ENCODE results near the gene CBARP. TPM values are rescaled to one million over a fixed set of nuclear protein-coding genes. Genes with fewer than 3 reads are reported as not detected.

Gene CBARP
- polyA plus RNA-seq, 1 experiment = 1.6 TPM

- Histone ChIP-seq H3K4me3 (ENCODE audit: low read depth, low read length) (peak overlapping the region; percentile 75), H3K36me3 (ENCODE audit: control insufficient read depth, insufficient read depth, low read length) (peaks cover 43% of the 10 kb centered on the region), H3K27me3 (ENCODE audit: control insufficient read depth, insufficient read depth, low read length) (no peaks in the 10 kb centered on the region)
- no peak for DNase-seq (ENCODE audit: low read depth)
- TF ChIP-seq CTCF (IDR thresholded peaks at IDR 0.05; ENCODE audit: insufficient read depth, low read depth, low read length) = no peak
- POLR2A ChIA-PET = interaction anchor here (0.6 kb wide), 1 partner anchor 31 kb away, joined by 3 read pairs; no protein-coding TSS in a partner anchor
- CTCF ChIA-PET = interaction anchor here (1.0 to 6.2 kb wide), 4 partner anchors 8 to 31 kb away, joined by 3 to 46 read pairs (median 5); no protein-coding TSS in a partner anchor
Measured at GRCh38 chr19:1274852-1275259, 37.1 kb upstream of the CBARP start.

- Histone ChIP-seq H3K36me3 (ENCODE audit: control insufficient read depth, insufficient read depth, low read length) (peaks cover 43% of the 10 kb centered on the region), H3K27me3 (ENCODE audit: control insufficient read depth, insufficient read depth, low read length) (no peaks in the 10 kb centered on the region), H3K4me3 (ENCODE audit: low read depth, low read length) (peak overlapping the region; percentile 75; the same call in 1 of the 2 replicates)
- POLR2A ChIA-PET = no interaction called here
- no peak for DNase-seq (ENCODE audit: low read depth)
- no peak for TF ChIP-seq CTCF (IDR thresholded peaks at IDR 0.05; ENCODE audit: insufficient read depth, low read depth, low read length)
- CTCF ChIA-PET = interaction anchor here (6.2 kb wide), 1 partner anchor 31 kb away, joined by 46 read pairs; no protein-coding TSS in a partner anchor
Measured at GRCh38 chr19:1274081-1274851, 36.5 kb upstream of the CBARP start.

- Histone ChIP-seq H3K27me3 (ENCODE audit: control insufficient read depth, insufficient read depth, low read length) (no peaks in the 10 kb centered on the region), H3K36me3 (ENCODE audit: control insufficient read depth, insufficient read depth, low read length) (peaks cover 37% of the 10 kb centered on the region), H3K4me3 (ENCODE audit: low read depth, low read length) (no peak overlapping the region)
- no peak for TF ChIP-seq CTCF (IDR thresholded peaks at IDR 0.05; ENCODE audit: insufficient read depth, low read depth, low read length)
- DNase-seq (ENCODE audit: low read depth) = no peak
- CTCF ChIA-PET = interaction anchor here (0.7 to 6.2 kb wide), 3 partner anchors 21 to 130 kb away, joined by 3 to 46 read pairs (median 3); no protein-coding TSS in a partner anchor
- POLR2A ChIA-PET = interaction anchor here (0.8 kb wide), 1 partner anchor 29 kb away, joined by 5 read pairs; no protein-coding TSS in a partner anchor
Measured at GRCh38 chr19:1273263-1274041, 35.6 kb upstream of the CBARP start.

GRCh38 chr19:1272423-1273262, 34.8 kb upstream of the CBARP start:
- POLR2A ChIA-PET = interaction anchor here (0.5 to 0.8 kb wide), 2 partner anchors 28 to 718 kb away, joined by 3 to 5 read pairs; no protein-coding TSS in a partner anchor
- no peak for TF ChIP-seq CTCF (IDR thresholded peaks at IDR 0.05; ENCODE audit: insufficient read depth, low read depth, low read length)
- no peaks in the 10 kb centered on the region for H3K27me3 ChIP-seq (ENCODE audit: control insufficient read depth, insufficient read depth, low read length)

More at GRCh38 chr19:1272423-1273262, 34.8 kb upstream of the CBARP start:
- CTCF ChIA-PET = interaction anchor here (0.8 to 6.2 kb wide), 3 partner anchors 20 to 29 kb away, joined by 3 to 46 read pairs (median 3); no protein-coding TSS in a partner anchor
- H3K36me3 ChIP-seq (ENCODE audit: control insufficient read depth, insufficient read depth, low read length) = peaks cover 37% of the 10 kb centered on the region
- no peak for DNase-seq (ENCODE audit: low read depth)
- no peak overlapping the region for H3K4me3 ChIP-seq (ENCODE audit: low read depth, low read length)
